Measurements from ENCODE around the gene ANKZF1.

The ANKZF1 gene

DNA sequence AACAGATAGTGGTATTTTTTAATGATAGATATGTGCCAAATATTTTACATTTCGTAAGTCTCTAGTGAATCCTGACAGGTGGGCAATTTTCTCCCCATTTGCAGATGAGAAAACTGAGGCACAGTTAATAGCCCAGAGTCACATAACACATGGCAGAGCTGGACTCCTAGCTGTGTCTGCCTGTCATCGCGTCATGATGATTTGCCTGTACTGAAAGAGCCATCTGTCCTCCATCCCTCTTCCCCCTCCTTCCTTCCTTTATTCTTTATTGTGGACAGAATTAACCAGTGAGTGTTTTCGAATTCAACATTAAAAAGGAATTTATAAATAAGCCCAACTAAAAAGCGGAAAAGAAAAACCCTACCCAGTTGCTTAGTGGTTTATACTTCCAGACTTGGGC is 52.8 kb downstream of the ANKZF1 start:
- no peaks in the 10 kb centered on the region for H3K79me2 ChIP-seq
- no peak overlapping the region for H3K4me2 ChIP-seq (ENCODE audit: low read length)
- no peak overlapping the region for H3K27ac ChIP-seq
- H3K27me3 ChIP-seq (ENCODE audit: control insufficient read depth, insufficient read depth, low read length): no peaks in the 10 kb centered on the region
- H2AFZ ChIP-seq: no peak overlapping the region
- H3K4me1 ChIP-seq: peaks cover 16% of the 10 kb centered on the region
- TF ChIP-seq CTCF (IDR thresholded peaks at IDR 0.05): no peak
- H3K4me3 ChIP-seq (ENCODE audit: low read depth, low read length): no peak overlapping the region
- H3K9me3 ChIP-seq (ENCODE audit: control insufficient read depth, low read length): no peaks in the 10 kb centered on the region
- H3K9ac ChIP-seq: no peak overlapping the region
- no peaks in the 10 kb centered on the region for H3K36me3 ChIP-seq (ENCODE audit: control insufficient read depth, insufficient read depth, low read length)

DNA sequence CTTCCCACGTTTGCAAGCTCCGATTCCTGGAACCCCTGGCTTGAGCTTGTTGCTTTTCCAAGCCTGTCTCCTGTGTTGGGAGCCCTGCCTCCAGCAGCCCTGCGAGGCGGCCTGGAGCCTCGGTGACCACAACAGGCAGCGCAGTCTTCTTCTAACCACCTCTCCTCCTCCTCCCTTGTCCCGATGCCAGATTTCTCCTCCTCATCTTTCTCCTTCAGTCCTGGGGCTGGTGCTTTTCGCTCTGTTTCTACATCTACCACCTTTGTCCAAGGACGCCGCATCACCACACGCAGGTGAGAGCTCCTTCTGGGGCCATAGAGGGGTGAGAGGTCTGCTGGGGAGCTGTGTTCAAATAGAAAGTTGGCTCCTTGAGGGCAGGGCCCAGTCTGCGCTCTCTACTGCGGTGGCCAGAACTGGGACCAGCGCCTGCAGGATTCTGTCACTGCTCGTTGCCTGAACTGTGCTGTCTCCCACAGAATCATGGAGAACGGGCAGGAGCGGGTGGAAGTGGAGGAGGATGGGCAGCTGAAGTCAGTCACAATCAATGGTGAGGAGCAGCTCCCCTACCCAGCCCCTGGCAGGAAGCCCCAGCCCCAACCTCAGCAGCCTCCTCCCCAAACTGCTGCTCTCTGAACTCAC is 53.5 kb downstream of the ANKZF1 start:
- Histone ChIP-seq H3K79me2 (no peaks in the 10 kb centered on the region), H3K9me3 (ENCODE audit: control insufficient read depth, low read length) (no peaks in the 10 kb centered on the region), H3K4me2 (ENCODE audit: low read length) (no peak overlapping the region), H3K4me1 (peaks cover 13% of the 10 kb centered on the region), H3K27me3 (ENCODE audit: control insufficient read depth, insufficient read depth, low read length) (no peaks in the 10 kb centered on the region), H3K9ac (no peak overlapping the region), H3K36me3 (ENCODE audit: control insufficient read depth, insufficient read depth, low read length) (no peaks in the 10 kb centered on the region), H3K27ac (no peak overlapping the region), H3K4me3 (ENCODE audit: low read depth, low read length) (no peak overlapping the region), H2AFZ (no peak overlapping the region)
- TF ChIP-seq CTCF (IDR thresholded peaks at IDR 0.05): no peak

GRCh38 chr2:219284501-219285372 is 55.1 kb downstream of the ANKZF1 start:
- Histone ChIP-seq H3K4me1 (peaks cover 5% of the 10 kb centered on the region), H3K9ac (no peak overlapping the region), H3K27ac (no peak overlapping the region), H3K79me2 (no peaks in the 10 kb centered on the region), H2AFZ (no peak overlapping the region), H3K27me3 (ENCODE audit: control insufficient read depth, insufficient read depth, low read length) (no peaks in the 10 kb centered on the region), H3K9me3 (ENCODE audit: control insufficient read depth, low read length) (no peaks in the 10 kb centered on the region), H3K36me3 (ENCODE audit: control insufficient read depth, insufficient read depth, low read length) (no peaks in the 10 kb centered on the region), H3K4me2 (ENCODE audit: low read length) (no peak overlapping the region), H3K4me3 (ENCODE audit: low read depth, low read length) (no peak overlapping the region)
- no peak for TF ChIP-seq CTCF (IDR thresholded peaks at IDR 0.05)

DNA sequence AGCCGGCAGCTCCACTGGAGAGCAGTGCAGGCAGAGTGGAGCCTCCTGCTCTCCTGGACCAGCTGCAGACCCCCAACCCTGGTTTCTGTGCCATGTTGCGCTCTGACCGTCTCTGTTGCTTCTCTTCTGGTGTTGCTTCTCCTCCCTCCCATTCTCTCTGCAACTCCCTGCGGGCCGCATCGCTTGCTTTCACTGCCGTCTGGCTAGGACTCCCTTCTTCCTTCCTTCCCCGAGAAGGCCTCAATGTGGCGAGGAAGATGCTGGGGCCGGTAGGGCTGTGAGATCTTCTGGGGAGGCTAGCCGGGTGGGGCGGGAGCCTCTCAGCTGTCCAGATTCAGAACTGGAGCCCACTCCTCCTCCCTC is 55.7 kb downstream of the ANKZF1 start:
- H3K4me1 ChIP-seq: peaks cover 2% of the 10 kb centered on the region
- H3K27ac ChIP-seq: no peak overlapping the region
- H3K27me3 ChIP-seq (ENCODE audit: control insufficient read depth, insufficient read depth, low read length): no peaks in the 10 kb centered on the region
- no peak overlapping the region for H2AFZ ChIP-seq
- TF ChIP-seq CTCF (IDR thresholded peaks at IDR 0.05): no peak
- no peak overlapping the region for H3K4me2 ChIP-seq (ENCODE audit: low read length)
- no peak overlapping the region for H3K4me3 ChIP-seq (ENCODE audit: low read depth, low read length)
- no peaks in the 10 kb centered on the region for H3K9me3 ChIP-seq (ENCODE audit: control insufficient read depth, low read length)
- no peaks in the 10 kb centered on the region for H3K79me2 ChIP-seq
- H3K9ac ChIP-seq: no peak overlapping the region
- no peaks in the 10 kb centered on the region for H3K36me3 ChIP-seq (ENCODE audit: control insufficient read depth, insufficient read depth, low read length)

All from parathyroid adenoma (tissue), 2 donors.